ENCODE results near the gene MCFD2. TPM values are rescaled to one million over a fixed set of nuclear protein-coding genes. Genes with fewer than 3 reads are reported as not detected.

MCFD2 gene
- total and polyA plus RNA-seq, 11 donors = 16.1 to 113 (median 63.4) TPM

DNA sequence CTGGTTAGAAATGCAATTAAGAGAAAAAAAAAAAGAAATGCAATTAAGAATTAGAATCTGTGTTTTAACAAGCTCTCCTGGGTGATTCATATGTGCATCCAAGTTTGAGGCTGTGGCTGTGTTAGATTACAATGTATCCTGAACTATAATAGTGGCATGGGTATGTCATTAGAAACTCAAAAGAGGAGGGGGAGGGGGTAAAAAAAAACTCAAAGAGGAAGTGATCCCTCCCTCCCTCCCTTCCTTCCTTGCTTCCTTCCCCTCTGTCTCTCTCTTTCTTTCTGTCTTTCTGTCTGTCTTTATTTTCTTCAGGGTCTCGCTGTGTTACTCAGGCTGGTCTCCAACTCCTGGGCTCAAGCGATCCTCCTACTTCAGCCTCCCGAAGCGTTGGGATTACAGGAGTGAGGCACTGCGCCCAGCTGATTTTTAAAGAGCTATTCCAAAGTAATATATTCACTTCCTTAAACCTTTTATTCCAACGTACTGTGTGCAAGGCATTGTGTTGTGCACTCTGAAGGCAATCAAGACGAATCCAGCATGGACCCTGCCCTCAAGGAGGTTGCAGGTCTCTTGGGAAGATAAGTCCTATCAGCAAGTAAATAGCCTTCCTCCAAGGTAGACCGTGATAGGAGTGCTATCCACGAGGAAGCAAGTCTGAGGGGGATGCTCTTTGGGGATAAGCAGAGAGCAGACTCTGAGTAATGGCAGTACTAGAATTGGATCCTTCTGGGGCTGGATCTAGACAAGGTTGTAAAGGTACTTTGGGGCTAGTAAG is 35.9 kb upstream of the MCFD2 start:
- peaks cover 0 to 64% (median 27%) of the 10 kb centered on the region in 9 donors for H3K36me3 ChIP-seq

DNA sequence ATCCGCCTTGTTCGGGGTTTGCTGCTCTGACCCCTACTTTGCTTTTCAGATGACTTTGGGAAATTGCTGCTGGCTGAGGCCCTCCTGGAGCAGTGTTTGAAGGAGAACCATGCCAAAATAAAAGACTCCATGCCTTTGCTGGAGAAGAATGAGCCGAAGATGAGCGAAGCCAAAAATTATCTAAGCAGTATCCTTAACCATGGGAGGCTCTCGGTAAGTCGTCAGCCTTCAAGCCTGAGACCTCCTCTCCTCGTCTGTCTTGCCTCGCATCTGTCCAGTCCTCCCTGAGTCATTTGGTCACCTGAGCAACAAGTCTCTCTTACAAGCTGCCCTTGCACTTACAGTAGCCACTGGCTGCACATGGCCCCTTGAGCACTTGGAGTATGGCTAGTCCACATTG is 34.7 kb upstream of the MCFD2 start:
- TF ChIP-seq POLR2A (IDR thresholded peaks at IDR 0.05) = no peak
- TF ChIP-seq, protein P1, sequence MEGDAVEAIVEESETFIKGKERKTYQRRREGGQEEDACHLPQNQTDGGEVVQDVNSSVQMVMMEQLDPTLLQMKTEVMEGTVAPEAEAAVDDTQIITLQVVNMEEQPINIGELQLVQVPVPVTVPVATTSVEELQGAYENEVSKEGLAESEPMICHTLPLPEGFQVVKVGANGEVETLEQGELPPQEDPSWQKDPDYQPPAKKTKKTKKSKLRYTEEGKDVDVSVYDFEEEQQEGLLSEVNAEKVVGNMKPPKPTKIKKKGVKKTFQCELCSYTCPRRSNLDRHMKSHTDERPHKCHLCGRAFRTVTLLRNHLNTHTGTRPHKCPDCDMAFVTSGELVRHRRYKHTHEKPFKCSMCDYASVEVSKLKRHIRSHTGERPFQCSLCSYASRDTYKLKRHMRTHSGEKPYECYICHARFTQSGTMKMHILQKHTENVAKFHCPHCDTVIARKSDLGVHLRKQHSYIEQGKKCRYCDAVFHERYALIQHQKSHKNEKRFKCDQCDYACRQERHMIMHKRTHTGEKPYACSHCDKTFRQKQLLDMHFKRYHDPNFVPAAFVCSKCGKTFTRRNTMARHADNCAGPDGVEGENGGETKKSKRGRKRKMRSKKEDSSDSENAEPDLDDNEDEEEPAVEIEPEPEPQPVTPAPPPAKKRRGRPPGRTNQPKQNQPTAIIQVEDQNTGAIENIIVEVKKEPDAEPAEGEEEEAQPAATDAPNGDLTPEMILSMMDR (IDR thresholded peaks at IDR 0.05) = no peak
- peaks cover 0 to 62% (median 27%) of the 10 kb centered on the region in 9 donors for H3K36me3 ChIP-seq
- H3K4me1 ChIP-seq = peaks cover 0 to 40% (median 9%) of the 10 kb centered on the region in 12 donors
- DNase-seq (no peak), ATAC-seq (no peak)
- H3K4me3 ChIP-seq = no peak overlapping the region
- peak overlapping the region in 2 of 12 donors; percentile 6 to 29 for H3K27ac ChIP-seq
- 89 to 97% (median 89%) methylated on average over 8 of the region's 8 CpGs for WGBS, 4 donors
- intact Hi-C loops (cut with DNase I) = no loop called here
- H3K9me3 ChIP-seq = no peaks in the 10 kb centered on the region
- H3K27me3 ChIP-seq = no peaks in the 10 kb centered on the region

More for the DNA sequence above, 35.9 kb upstream of the MCFD2 start:
- no peak for DNase-seq
- peaks cover 0 to 43% (median 15%) of the 10 kb centered on the region in 12 donors for H3K4me1 ChIP-seq
- H3K27ac ChIP-seq = no peak overlapping the region
- TF ChIP-seq, protein P1 (IDR thresholded peaks at IDR 0.05) = no peak
- TF ChIP-seq POLR2A (IDR thresholded peaks at IDR 0.05) = no peak
- no peaks in the 10 kb centered on the region for H3K9me3 ChIP-seq
- no peak overlapping the region for H3K4me3 ChIP-seq
- no peak for ATAC-seq
- intact Hi-C loops (cut with DNase I) = no loop called here
- no peaks in the 10 kb centered on the region for H3K27me3 ChIP-seq
- WGBS, 4 donors = 85 to 88% (median 87%) methylated on average over 9 of the region's 9 CpGs

DNA sequence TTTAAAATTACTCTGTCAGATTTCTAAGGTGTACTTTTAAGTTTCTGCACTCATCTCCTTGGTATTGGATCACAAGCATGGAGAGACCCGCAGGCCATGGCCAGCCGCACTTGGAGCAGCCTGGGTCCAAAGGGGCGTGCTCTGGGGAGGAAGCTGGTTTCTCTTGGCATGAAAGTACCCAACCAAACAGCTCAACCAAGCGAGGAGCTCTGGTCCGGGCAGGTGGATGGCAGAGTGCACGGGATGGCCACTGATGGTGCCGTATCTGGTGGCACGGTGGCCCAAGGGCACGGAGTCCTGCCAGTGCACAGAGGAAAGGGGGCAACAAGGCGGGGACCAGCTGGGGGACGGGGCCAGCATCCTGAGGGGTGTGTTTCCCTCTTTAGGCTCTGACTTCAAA is 32.2 kb upstream of the MCFD2 start:
- DNase-seq (no peak), ATAC-seq (no peak)
- peaks cover 0 to 45% (median 16%) of the 10 kb centered on the region in 9 donors for H3K36me3 ChIP-seq
- H3K27me3 ChIP-seq = no peaks in the 10 kb centered on the region
- peaks cover 0 to 51% (median 3%) of the 10 kb centered on the region in 12 donors for H3K4me1 ChIP-seq
- intact Hi-C loops (cut with DNase I) = no loop called here
- TF ChIP-seq, protein P1 (IDR thresholded peaks at IDR 0.05) = no peak
- TF ChIP-seq POLR2A (IDR thresholded peaks at IDR 0.05) = no peak
- no peak overlapping the region for H3K27ac ChIP-seq
- no peak overlapping the region for H3K4me3 ChIP-seq
- WGBS, 4 donors = 84 to 92% (median 89%) methylated on average over 11 of the region's 11 CpGs
- no peaks in the 10 kb centered on the region for H3K9me3 ChIP-seq

DNA sequence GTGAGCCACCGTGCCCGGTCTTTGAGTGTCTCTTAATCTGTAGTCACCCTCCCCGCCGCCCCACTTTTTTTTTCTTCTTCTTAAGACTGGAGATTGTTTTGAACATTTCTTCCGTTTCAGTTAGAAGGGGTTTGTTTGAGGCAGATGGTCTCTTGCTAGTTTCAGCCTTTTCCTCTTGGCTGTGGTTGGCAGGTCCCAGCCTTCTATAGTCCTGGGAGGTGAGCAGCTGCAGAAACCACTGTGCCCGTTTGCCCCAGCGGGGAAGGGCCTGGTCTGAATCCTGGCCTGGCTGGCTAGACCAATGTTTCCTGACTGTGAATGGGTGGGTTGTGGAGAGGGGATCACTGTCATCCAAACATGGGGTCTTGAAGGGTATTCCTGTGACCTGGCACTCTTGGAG is 30.1 kb upstream of the MCFD2 start:
- 83 to 95% (median 94%) methylated on average over 7 of the region's 7 CpGs for WGBS, 4 donors

More for the DNA sequence above, 30.1 kb upstream of the MCFD2 start:
- ATAC-seq (no peak), DNase-seq (no peak)
- TF ChIP-seq, protein P1 (IDR thresholded peaks at IDR 0.05) = no peak
- TF ChIP-seq POLR2A (IDR thresholded peaks at IDR 0.05) = no peak
- H3K4me1 ChIP-seq = peaks cover 0 to 47% (median 11%) of the 10 kb centered on the region in 12 donors
- H3K4me3 ChIP-seq = no peak overlapping the region
- no peaks in the 10 kb centered on the region for H3K9me3 ChIP-seq
- no peak overlapping the region for H3K27ac ChIP-seq
- peaks cover 0 to 24% (median under 1%) of the 10 kb centered on the region in 9 donors for H3K36me3 ChIP-seq
- intact Hi-C loops (cut with DNase I) = no loop called here
- H3K27me3 ChIP-seq = no peaks in the 10 kb centered on the region

Data from heart left ventricle (tissue), 16 donors.